GM18511 (cell line): ENCODE results near the gene SHBG.
A peak's percentile ranks its signal among the peaks of the same experiment; 100 is the strongest.
"Not testable (repeated sequence)": the region's sequence is repeated elsewhere in the genome, so short reads cannot be mapped to it uniquely, and the experiment has no call there.

Experiments used
- ATAC-seq: cut with Tn5 transposase; IDR thresholded peaks from one replicate; pipeline ENCODE4 v1.9.1; 2021; ENCODE audit warnings: mild to moderate bottlenecking, moderate library complexity; ENCODE audit not compliant: unreplicated experiment

The SHBG gene

GRCh38 chr17:7611635-7612293 lies 18.2 kb upstream of the SHBG start:
- no peak for ATAC-seq

- no peak for ATAC-seq
Measured at GRCh38 chr17:7612294-7612640, 17.7 kb upstream of the SHBG start.

- ATAC-seq, result no peak
Measured at GRCh38 chr17:7613769-7614424, 16.0 kb upstream of the SHBG start.

- peak; percentile 90 for ATAC-seq
Measured at GRCh38 chr17:7614425-7615264, 15.3 kb upstream of the SHBG start, which contains the start of gene FXR2. Gene FXR2 (minus strand): TSS chr17:7614897. CDS start chr17:7614532, 365 bp downstream.

- no peak for ATAC-seq
Measured at GRCh38 chr17:7615265-7615747, 14.6 kb upstream of the SHBG start.

GRCh38 chr17:7618608-7619007 lies 11.3 kb upstream of the SHBG start:
- no peak for ATAC-seq

- no peak for ATAC-seq
Measured at GRCh38 chr17:7620835-7621234, 9.1 kb upstream of the SHBG start.

GRCh38 chr17:7623661-7624060 lies 6.3 kb upstream of the SHBG start:
- no peak for ATAC-seq

GRCh38 chr17:7625749-7626148 lies 4.2 kb upstream of the SHBG start:
- not testable (repeated sequence) for ATAC-seq

GRCh38 chr17:7626307-7626706 lies 3.6 kb upstream of the SHBG start:
- no peak for ATAC-seq

GRCh38 chr17:7626956-7627249 lies 3.0 kb upstream of the SHBG start:
- no peak for ATAC-seq

- ATAC-seq, result peak; percentile 94
Measured at GRCh38 chr17:7627250-7628121, 2.4 kb upstream of the SHBG start, which contains the start of gene SAT2. Gene SAT2 (minus strand): TSS chr17:7627821. CDS start chr17:7627635, 186 bp downstream.

GRCh38 chr17:7631398-7632380 lies 1.8 kb downstream of the SHBG start:
- no peak for ATAC-seq

GRCh38 chr17:7632492-7632894 lies 2.6 kb downstream of the SHBG start:
- no peak for ATAC-seq

GRCh38 chr17:7633093-7633492 lies 3.2 kb downstream of the SHBG start:
- no peak for ATAC-seq

GRCh38 chr17:7634384-7634783 lies 4.4 kb downstream of the SHBG start:
- no peak for ATAC-seq

- ATAC-seq, result no peak
Measured at GRCh38 chr17:7636163-7636562, 6.2 kb downstream of the SHBG start.

- ATAC-seq, result no peak
Measured at GRCh38 chr17:7640783-7641182, 10.8 kb downstream of the SHBG start.

GRCh38 chr17:7641635-7642034 lies 11.7 kb downstream of the SHBG start:
- ATAC-seq, result not testable (repeated sequence)

GRCh38 chr17:7644775-7645174 lies 14.8 kb downstream of the SHBG start:
- ATAC-seq, result no peak
